RCC 7860 (cell line): Measurements from ENCODE around the gene PTPRN2.

Experiments
- DNase-seq: peaks from one replicate; pipeline ENCODE4 v3.0.0-alpha.2; 2015; ENCODE audit warnings: low spot score
- FAIRE-seq: peaks from 2 replicates; lab custom pipeline; 2012; peaks lifted over from hg19 to GRCh38; lab: Jason Lieb, UNC

PTPRN2 gene

GRCh38 chr7:158448430-158449100 lies 139.1 kb downstream of the PTPRN2 start:
- FAIRE-seq: no peak

GRCh38 chr7:158447506-158448171 lies 140.0 kb downstream of the PTPRN2 start:
- FAIRE-seq: no peak
- no peak for DNase-seq

More at GRCh38 chr7:158448430-158449100, 139.1 kb downstream of the PTPRN2 start:
- DNase-seq: no peak

DNA sequence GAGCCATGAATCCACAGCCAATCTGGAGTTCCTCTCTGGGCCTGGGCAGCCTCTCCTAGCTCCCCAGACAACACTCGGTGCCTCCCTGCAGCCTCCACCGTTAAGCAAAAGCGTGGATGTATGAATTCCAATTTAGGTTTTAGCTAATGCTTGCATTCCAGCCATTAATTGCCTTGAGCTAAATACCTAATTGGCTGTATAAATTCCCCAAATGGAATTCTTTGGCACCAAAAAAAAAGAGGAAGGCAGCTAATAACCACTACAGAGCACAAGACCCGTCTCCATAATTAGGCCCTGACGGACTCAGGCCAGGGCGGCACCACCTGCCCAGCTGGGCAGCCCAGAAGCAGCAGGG lies 140.5 kb downstream of the PTPRN2 start:
- FAIRE-seq: no peak
- DNase-seq: no peak

DNA sequence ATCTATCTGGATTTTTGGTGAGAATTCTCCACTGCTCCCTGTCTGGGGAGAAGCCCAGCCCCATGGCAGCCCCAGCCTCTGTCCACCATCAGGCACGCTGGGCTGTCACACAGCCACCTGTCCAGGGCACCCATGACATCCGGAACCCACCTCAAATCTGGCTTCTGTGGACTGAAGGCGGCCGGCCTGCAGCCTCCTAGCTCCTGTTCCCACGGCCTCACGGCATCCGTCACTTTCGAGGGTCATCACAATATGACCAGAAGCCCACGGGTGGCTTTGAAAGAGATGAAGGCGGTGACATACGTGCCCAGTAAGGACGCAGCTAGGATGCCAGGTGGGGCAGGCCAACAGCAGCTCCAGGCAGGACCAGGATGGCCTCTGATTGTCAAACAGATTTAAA lies 140.9 kb downstream of the PTPRN2 start:
- FAIRE-seq (no peak), DNase-seq (no peak)

DNA sequence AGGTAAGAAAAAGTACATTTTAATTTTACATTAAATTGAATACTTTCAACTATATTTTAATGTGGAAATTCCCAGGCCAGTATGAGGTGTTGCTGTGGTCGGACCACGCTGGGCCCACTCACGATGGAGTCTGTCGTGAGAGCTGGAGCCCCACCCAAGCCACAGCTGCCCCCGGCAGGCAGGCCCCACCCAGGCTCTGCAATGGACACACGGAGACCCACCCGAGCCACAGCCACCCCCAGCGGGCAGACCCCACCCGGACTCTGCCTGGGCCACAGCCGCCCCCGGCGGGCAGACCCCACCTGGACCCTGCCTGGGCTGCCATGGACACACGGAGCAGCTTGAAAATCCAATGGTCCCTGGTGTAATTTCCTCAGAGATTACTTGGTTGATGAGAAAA lies 141.3 kb downstream of the PTPRN2 start:
- FAIRE-seq (no peak), DNase-seq (no peak)

GRCh38 chr7:158445421-158446175 lies 142.0 kb downstream of the PTPRN2 start:
- FAIRE-seq: no peak
- no peak for DNase-seq

- DNase-seq (no peak), FAIRE-seq (no peak)
Observed at GRCh38 chr7:158444501-158445420, 142.9 kb downstream of the PTPRN2 start.

DNA sequence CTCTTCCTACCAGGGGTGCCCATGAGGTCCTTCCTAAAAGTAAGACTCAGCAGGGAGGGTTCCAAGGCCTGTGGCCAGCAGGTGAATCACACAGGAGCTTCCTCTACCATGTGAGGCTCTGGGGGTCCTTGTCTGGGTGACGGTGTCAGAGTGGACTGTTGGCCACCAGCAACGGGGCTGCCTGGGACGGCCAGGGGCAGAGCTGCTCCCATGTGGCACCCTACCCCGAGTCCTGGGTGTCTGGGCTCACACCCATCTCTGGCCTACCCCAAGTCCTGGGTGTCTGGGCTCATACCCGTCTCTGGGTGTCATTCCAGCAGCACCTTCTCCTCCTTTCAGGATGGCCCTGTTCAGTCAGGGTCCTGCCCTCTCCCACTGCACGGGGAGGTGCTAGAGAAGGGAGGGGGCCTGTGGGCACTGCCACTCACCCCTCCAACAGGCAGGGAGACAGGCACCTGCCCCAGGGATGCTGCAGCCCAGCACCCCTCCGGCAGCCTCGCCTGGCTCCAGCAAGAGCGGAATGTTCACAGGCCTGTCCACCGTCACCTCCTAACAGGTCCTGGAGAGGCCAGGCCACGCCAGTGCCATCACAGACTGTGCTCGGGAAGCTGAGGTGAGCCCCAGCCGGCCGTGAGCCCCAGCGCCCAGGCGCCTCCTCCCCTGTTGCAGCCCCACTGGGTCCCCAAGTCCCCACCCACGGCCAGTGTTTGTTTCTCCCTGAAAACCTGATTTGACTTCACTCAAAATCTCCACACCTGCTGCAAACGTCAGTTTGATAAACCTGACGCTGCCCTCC lies 143.7 kb downstream of the PTPRN2 start:
- DNase-seq (no peak), FAIRE-seq (no peak)

DNA sequence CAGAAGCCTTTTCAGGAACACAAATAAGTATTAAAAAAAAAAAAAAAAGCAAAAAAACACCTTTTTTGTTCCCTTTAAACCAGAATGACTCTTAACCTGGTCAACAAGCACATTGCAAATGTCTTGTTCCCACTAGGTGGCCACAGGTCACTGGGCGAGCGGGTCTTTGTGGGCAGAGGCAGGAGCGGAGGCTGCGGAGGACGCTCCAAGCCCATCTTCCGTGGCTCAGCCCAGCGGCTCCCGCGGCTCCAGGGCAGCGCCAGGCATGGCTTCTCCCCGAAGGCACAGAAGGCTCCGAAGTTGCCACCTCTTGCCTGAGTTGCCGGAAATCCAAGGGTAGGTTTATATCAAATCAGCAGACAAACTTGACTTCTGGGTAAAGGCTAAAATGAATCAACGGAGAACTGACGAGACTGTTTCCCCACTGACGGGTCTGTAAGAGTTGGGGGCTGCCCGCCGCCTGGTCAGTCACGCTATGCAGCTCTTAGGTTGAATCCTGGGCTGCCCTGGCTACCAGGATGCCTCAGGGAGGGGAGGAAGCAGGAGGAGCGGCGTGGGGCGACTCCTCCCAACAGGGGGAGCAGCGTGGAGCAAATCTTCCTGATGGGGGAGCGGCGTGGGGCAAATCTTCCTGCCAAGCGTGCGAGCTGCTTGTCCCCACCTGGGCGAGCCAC lies 144.5 kb downstream of the PTPRN2 start:
- no peak for DNase-seq
- no peak for FAIRE-seq

- no peak for FAIRE-seq
- DNase-seq: peak; percentile 19
Observed at GRCh38 chr7:158442260-158442659, 145.4 kb downstream of the PTPRN2 start.

- FAIRE-seq (no peak), DNase-seq (no peak)
Observed at GRCh38 chr7:158439035-158439434, 148.6 kb downstream of the PTPRN2 start.

DNA sequence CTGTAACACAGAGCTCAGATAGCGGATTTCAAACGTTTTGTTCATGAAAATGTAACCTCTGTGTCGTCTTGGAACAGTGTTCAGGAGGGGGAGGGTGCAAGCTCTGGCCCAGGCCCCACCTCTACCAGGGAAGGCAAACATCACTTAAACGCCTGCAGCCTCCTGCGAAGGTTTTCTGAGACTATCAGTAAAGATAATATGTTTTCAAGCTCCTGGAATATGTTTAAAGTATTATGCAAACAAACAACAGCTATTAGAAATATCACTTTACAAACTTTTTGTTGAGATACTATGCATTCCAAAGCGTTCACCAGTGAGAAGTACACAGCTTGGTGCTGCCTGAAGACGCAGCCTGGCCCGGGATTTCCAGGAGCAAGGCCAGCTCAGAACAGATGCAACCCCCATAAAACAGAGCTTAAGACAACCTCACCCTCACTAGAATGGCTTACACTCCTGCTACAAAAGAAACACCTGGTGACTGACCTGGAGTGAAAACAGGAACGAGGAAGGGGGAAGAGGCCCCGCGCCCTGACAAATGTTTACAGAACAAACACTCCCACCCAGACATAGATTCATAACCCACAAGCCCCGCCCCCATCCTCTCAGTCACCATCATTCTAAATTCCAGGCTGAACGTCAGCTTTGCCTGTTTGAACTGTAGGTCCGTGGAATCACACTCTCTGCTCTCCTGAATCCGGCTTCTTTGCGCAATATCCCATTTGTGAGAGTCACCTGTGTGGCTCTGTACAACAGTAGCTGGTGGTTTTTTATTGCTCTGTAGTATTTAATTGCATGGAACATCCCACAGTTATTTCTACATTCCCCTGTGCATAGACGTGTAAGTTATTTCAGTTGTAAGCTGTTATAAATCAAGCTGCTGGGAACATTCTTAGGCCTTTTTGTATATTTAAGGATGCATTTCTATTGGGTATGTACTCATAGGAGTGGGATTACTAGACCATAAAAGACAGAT lies 155.0 kb downstream of the PTPRN2 start:
- DNase-seq: no peak
- no peak for FAIRE-seq

GRCh38 chr7:158431941-158432347 lies 155.7 kb downstream of the PTPRN2 start:
- FAIRE-seq: no peak
- peak; percentile 63 for DNase-seq

- DNase-seq: no peak
- FAIRE-seq: no peak
Observed at GRCh38 chr7:158431055-158431940, 156.3 kb downstream of the PTPRN2 start.

DNA sequence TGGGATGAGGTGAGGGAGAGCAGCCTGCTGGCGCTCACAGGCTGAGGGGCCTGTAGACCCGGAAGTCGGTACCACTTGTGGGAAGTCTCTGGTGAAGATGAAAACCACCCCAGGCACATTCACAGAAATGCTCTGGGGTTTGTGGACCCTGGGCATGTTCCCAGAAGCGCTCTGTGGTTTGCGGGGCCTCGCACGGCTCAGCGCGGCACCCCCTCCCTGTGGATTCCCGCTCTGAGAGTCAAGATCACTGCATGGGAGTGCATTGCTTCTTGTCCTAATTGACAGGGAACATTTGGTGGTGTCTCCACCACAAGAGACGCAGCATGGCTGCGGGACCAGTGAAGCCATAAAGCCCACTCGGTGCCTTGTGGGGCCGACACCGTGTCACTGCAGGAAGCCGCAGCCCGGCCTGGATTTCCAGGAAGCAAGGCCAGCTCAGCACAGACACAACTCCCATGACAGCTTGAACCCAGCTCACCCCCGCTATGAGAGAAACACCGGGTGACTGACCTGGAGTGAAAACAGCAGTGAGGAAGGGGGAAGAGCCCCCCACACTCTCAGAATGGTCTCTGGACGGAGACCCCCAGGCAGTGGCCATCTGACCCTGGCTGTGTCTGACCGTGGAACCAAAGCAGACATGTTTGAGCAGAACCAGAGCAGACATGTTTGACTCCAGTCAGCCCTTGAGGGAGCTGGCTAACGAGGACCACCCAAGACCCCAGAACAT lies 157.2 kb downstream of the PTPRN2 start:
- DNase-seq (no peak), FAIRE-seq (no peak)

- DNase-seq (no peak), FAIRE-seq (no peak)
Observed at GRCh38 chr7:158428837-158429753, 158.5 kb downstream of the PTPRN2 start.
